Measurements from ENCODE around the gene PFN1. TPM values are rescaled to one million over a fixed set of nuclear protein-coding genes. Genes with fewer than 3 reads are reported as not detected.

PFN1 gene
- total and polyA plus RNA-seq, 2 of the 8 experiments (the other 6 are each of a cell fraction or from before 2014, with no cell fraction given) = 1,355 to 1,949 TPM

GRCh38 chr17:4935650-4936049, 12.7 kb downstream of the PFN1 start:
- no peak overlapping the region for H4K91ac ChIP-seq (replicated peaks; ENCODE audit: insufficient read length, low read length)
- no peak overlapping the region for H3K9ac ChIP-seq (replicated peaks in 1 of 4; ENCODE audit: extremely low read depth in 1 of 4, low read depth in 3 of 4, low read length in 3 of 4)
- no peak overlapping the region for H3K4me3 ChIP-seq (ENCODE audit: extremely low read depth in 1 of 4, insufficient read depth in 2 of 4, low read depth in 3 of 4, low read length in 4 of 4)
- H2BK120ac ChIP-seq (replicated peaks; ENCODE audit: low read depth, low read length) = no peak overlapping the region
- no peak overlapping the region for H3K56ac ChIP-seq (replicated peaks; ENCODE audit: insufficient read length, low read depth, low read length)
- no peak overlapping the region for H4K8ac ChIP-seq (ENCODE audit: extremely low read depth, insufficient read depth, low read length)
- no peak overlapping the region for H2BK12ac ChIP-seq (ENCODE audit: low read depth, low read length)
- H3K23ac ChIP-seq (ENCODE audit: insufficient read length) = no peak overlapping the region
- no peaks in the 10 kb centered on the region for H3K27me3 ChIP-seq (replicated peaks in 1 of 4; ENCODE audit: control insufficient read depth in 3 of 4, extremely low read depth in 1 of 4, insufficient read depth in 3 of 4, low read length in 3 of 4)
- no peak for FAIRE-seq
- H4K5ac ChIP-seq (ENCODE audit: insufficient read length, low read depth, low read length) = no peak overlapping the region
- peaks cover 8% of the 10 kb centered on the region; the same call in 1 of the 2 replicates for H3K23me2 ChIP-seq (ENCODE audit: low read depth, low read length)
- no peak for DNase-seq (ENCODE audit: low read depth in 1 of 2, low spot score in 2 of 2)
- no peak overlapping the region for H3K18ac ChIP-seq (ENCODE audit: extremely low read depth, low read length)
- POLR2A ChIA-PET (ENCODE audit: partially characterized antibody) = interaction anchor here (1.4 to 27.4 kb wide), 8 partner anchors 7 to 84 kb away, joined by 3 to 987 read pairs (median 26); partner anchors contain the start of genes C17orf107, CHRNE, ENO3 and GP1BA
- TF ChIP-seq, protein P1, sequence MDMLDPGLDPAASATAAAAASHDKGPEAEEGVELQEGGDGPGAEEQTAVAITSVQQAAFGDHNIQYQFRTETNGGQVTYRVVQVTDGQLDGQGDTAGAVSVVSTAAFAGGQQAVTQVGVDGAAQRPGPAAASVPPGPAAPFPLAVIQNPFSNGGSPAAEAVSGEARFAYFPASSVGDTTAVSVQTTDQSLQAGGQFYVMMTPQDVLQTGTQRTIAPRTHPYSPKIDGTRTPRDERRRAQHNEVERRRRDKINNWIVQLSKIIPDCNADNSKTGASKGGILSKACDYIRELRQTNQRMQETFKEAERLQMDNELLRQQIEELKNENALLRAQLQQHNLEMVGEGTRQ (IDR thresholded peaks at IDR 0.05; ENCODE audit: low read length) = no peak
- TF ChIP-seq POLR2A (IDR thresholded peaks at IDR 0.05; ENCODE audit: control extremely low read depth in 1 of 2, low read depth in 2 of 2, low read length in 2 of 2) (0 out of 3 replicates have a peak, but pooled peaks of 1 of the 2 experiments have one; percentile 13), SIRT6 (IDR thresholded peaks at IDR 0.05; ENCODE audit: low read length) (no peak), CHD1 (IDR thresholded peaks at IDR 0.05; ENCODE audit: low read depth, low read length) (no peak)
- H2AFZ ChIP-seq (ENCODE audit: low read length) = no peak overlapping the region
- H3K4me1 ChIP-seq (replicated peaks in 1 of 4; ENCODE audit: control insufficient read depth in 3 of 4, insufficient read depth in 4 of 4, low read length in 3 of 4) = peaks cover 0 to 8% (median 6%) of the 10 kb centered on the region in 4 experiments; a peak in 6 of 7 replicates
- H4K20me1 ChIP-seq (replicated peaks in 1 of 2; ENCODE audit: control insufficient read depth in 1 of 2, insufficient read depth in 2 of 2, low read length in 2 of 2) = peaks cover 0 to 1% of the 10 kb centered on the region in 2 experiments
- no peak overlapping the region for H3K4me2 ChIP-seq (ENCODE audit: insufficient read depth in 1 of 2, low read depth in 2 of 2, low read length in 2 of 2)
- H3K79me1 ChIP-seq (ENCODE audit: low read depth, low read length) = peaks cover 9% of the 10 kb centered on the region
- no peak overlapping the region for H2BK5ac ChIP-seq (ENCODE audit: low read depth, low read length)
- no peak overlapping the region for H3K27ac ChIP-seq (ENCODE audit: low read depth, low read length)
- no peak overlapping the region for H3K14ac ChIP-seq (ENCODE audit: insufficient read length)
- CTCF ChIA-PET (ENCODE audit: partially characterized antibody) = interaction anchor here (1.4 to 2.2 kb wide), 2 partner anchors 11 to 32 kb away, joined by 3 to 8 read pairs; partner anchors contain the start of gene CHRNE
- no peak overlapping the region for H2AK5ac ChIP-seq (ENCODE audit: low read depth, low read length)
- no peaks in the 10 kb centered on the region for H3K9me3 ChIP-seq (ENCODE audit: insufficient read depth in 2 of 2, low read depth in 1 of 2, low read length in 1 of 2)
- no peak overlapping the region for H2BK20ac ChIP-seq (ENCODE audit: low read length)
- peaks cover 9 to 16% (median 13%) of the 10 kb centered on the region in 4 experiments for H3K36me3 ChIP-seq (ENCODE audit: control insufficient read depth in 2 of 4, insufficient read depth in 4 of 4, low read length in 3 of 4)
- H2BK15ac ChIP-seq (ENCODE audit: low read length) = no peak overlapping the region
- no peak overlapping the region for H3K4ac ChIP-seq (replicated peaks; ENCODE audit: insufficient read length, low read depth, low read length)
- peaks cover 0 to 12% of the 10 kb centered on the region in 2 experiments; a peak in 3 of 4 replicates for H3K79me2 ChIP-seq (ENCODE audit: control insufficient read depth in 1 of 2, insufficient read depth in 2 of 2, low read length in 2 of 2)

All from H1 (cell line).